ENCODE data around the gene BIRC7.

Gene BIRC7

GRCh38 chr20:63254606-63255384 is 19.1 kb downstream of the BIRC7 start:
- no peak for FAIRE-seq
- no peak for DNase-seq (ENCODE audit: insufficient read length, low spot score)
- no peak for TF ChIP-seq CTCF (IDR thresholded peaks at IDR 0.05; ENCODE audit: insufficient read depth, missing control alignments)

GRCh38 chr20:63255931-63256704 is 20.4 kb downstream of the BIRC7 start:
- no peak for TF ChIP-seq CTCF (IDR thresholded peaks at IDR 0.05; ENCODE audit: insufficient read depth, missing control alignments)
- FAIRE-seq: no peak
- no peak for DNase-seq (ENCODE audit: insufficient read length, low spot score)

- no peak for FAIRE-seq
- DNase-seq (ENCODE audit: insufficient read length, low spot score): no peak
- no peak for TF ChIP-seq CTCF (IDR thresholded peaks at IDR 0.05; ENCODE audit: insufficient read depth, missing control alignments)
These were observed 21.2 kb downstream of the BIRC7 start for GRCh38 chr20:63256954-63257353.

- DNase-seq (ENCODE audit: insufficient read length, low spot score) (no peak), FAIRE-seq (no peak)
- TF ChIP-seq CTCF (IDR thresholded peaks at IDR 0.05; ENCODE audit: insufficient read depth, missing control alignments): no peak
These were observed 21.9 kb downstream of the BIRC7 start for GRCh38 chr20:63257629-63258028.

- no peak for TF ChIP-seq CTCF (IDR thresholded peaks at IDR 0.05; ENCODE audit: insufficient read depth, missing control alignments)
- no peak for DNase-seq (ENCODE audit: insufficient read length, low spot score)
- FAIRE-seq: no peak
These were observed 23.1 kb downstream of the BIRC7 start for GRCh38 chr20:63258781-63259180.

GRCh38 chr20:63259734-63260460 is 24.2 kb downstream of the BIRC7 start:
- TF ChIP-seq CTCF (IDR thresholded peaks at IDR 0.05; ENCODE audit: insufficient read depth, missing control alignments): no peak
- FAIRE-seq: no peak

More at GRCh38 chr20:63259734-63260460, 24.2 kb downstream of the BIRC7 start:
- DNase-seq (ENCODE audit: insufficient read length, low spot score): no peak
